Adrenal gland (tissue), 12 donors: ENCODE measurements around the gene FABP6. TPM values are rescaled to one million over a fixed set of nuclear protein-coding genes. Genes with fewer than 3 reads are reported as not detected.
"Not testable (repeated sequence)": the region's sequence is repeated elsewhere in the genome, so short reads cannot be mapped to it uniquely, and the experiment has no call there.

ENCODE experiments used
- DNase-seq, 7 donors: peaks; one replicate each; pipeline ENCODE4 v3.0.0-alpha.2; 2019 to 2020
- H3K27ac ChIP-seq, 5 donors: fragments of 200-600 bp; sonication (generic) in 4 of 5; 1 replicate in 3 of 5; 2 replicates in 2 of 5; pipeline versions ENCODE4 v1.5.1 to v1.8.0; 2016 to 2020; ENCODE audit warnings: mild to moderate bottlenecking in 1 of 5
- H3K27me3 ChIP-seq: fragments of 200-600 bp; 2 replicates; pipeline ENCODE4 v1.8.0; 2021
- H3K36me3 ChIP-seq, 2 donors: fragments of 200-600 bp; replicated peaks in 1 of 2; 1 replicate in 1 of 2; 2 replicates in 1 of 2; pipeline versions ENCODE4 v1.5.1 to v1.8.0; 2018 to 2022
- H3K4me1 ChIP-seq, 2 donors: fragments of 200-600 bp; replicated peaks in 1 of 2; 1 replicate in 1 of 2; 2 replicates in 1 of 2; pipeline versions ENCODE4 v1.5.1 to v1.8.0; 2018 to 2021
- H3K4me3 ChIP-seq, 4 donors: fragments of 200-600 bp; sonication (generic) in 3 of 4; one replicate each; pipeline ENCODE4 v1.5.1; 2016 to 2018
- H3K9me3 ChIP-seq, 3 donors: fragments of 200-600 bp; sonication (generic) in 1 of 3; replicated peaks in 1 of 3; 1 replicate in 2 of 3; 2 replicates in 1 of 3; pipeline versions ENCODE4 v1.5.1 to v1.8.0; 2016 to 2021
- POLR2A ChIP-seq, 2 donors: fragments of 450-650 bp; IDR thresholded peaks; one replicate each; pipeline ENCODE4 v1.6.1; 2017; ENCODE audit warnings: antibody characterized with exemption in 2 of 2, mild to moderate bottlenecking in 2 of 2, moderate library complexity in 1 of 2
- WGBS, 4 donors: extraction: QIAGEN DNeasy Blood & Tissue Kit in 2 of 4; methylation state at CpG; one replicate each; pipeline versions ENCODE4 v1.1.5 to v1.1.7; 2013 to 2017; 5-methylcytosine and 5-hydroxymethylcytosine counted together
- intact Hi-C, 2 donors: fragments of 100-400 bp; cut with DNase I; formaldehyde crosslinking; loops; one replicate each; pipeline versions ENCODE4 v1.14.1 to v1.15.0; 2022 to 2023
- polyA plus RNA-seq, 3 donors: library from polyadenylated mRNA; stranded (reverse); fragments of 200-250 nt in 2 of 3; fragments of 350-450 nt in 1 of 3; fragmentation: Illumina TruSeq in 1 of 3; extraction: RNeasy Lipid Tissue Mini Kit (QIAGEN cat#74804) in 1 of 3; gene quantifications; one replicate each; pipeline ENCODE4 v1.2.3, GENCODE V29; 2013 to 2014
- total RNA-seq, 9 donors: library from RNA; depleted of rRNA in 4 of 9; stranded (reverse); fragments of >200 nt in 4 of 9; fragments of 120-200 nt in 1 of 9; fragmentation: NEBNext Ultra II Directional in 1 of 9; extraction: Animal tissue kit (Norgen Biotek cat#: 25700) in 1 of 9; gene quantifications; one replicate each; pipeline versions ENCODE4 v1.1.0 to v1.2.4, GENCODE V29; 2013 to 2023
- TF ChIP-seq, protein P1 (sequence below), 6 experiments: fragments of 450-650 bp in 4 of 6; fragments of 200-600 bp in 2 of 6; sonication (generic) in 1 of 6; IDR thresholded peaks; 1 replicate in 5 of 6; 2 replicates in 1 of 6; pipeline versions ENCODE4 v1.5.1 to v1.8.0; 2016 to 2021; ENCODE audit warnings: antibody characterized with exemption in 6 of 6, mild to moderate bottlenecking in 2 of 6, moderate library complexity in 1 of 6
- donor health status: healthy with polysubstance abuse.
- donor health status: Bipolar disorder and iron deficiency.
- donor health status: DM: yes; HTN: yes; CAD: no.
- donor health status: DM: no; HTN: no; CAD: no.
- donor health status: DM: no; HTN: no; CAD: no.
- donor health status: DM: yes; HTN: yes; CAD: no.

FABP6 gene
- total and polyA plus RNA-seq, 12 donors, result 0.39 to 29.4 (median 9.4) TPM; not detected in 1

DNA sequence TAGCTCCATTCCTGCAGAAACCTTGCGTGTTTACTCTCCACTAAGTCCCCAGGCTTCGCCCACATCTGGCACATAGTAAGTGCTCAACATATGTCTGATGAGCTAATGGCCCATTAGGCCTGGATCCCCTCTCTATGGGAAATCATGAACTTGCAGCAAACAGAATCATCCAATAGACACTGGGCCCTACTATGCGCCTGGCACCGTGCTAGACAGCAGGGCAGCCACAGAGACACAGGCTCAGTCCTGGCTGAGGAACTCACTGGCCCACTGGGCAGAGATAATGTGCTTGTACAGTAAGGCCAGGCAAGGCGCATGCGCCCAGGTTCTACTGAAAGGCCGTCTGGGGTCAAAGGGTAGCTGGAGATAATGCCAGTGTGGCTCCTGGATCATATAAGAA is 36.9 kb upstream of the FABP6 start:
- Histone ChIP-seq H3K4me3 (no peak overlapping the region), H3K27me3 (no peaks in the 10 kb centered on the region), H3K36me3 (no peaks in the 10 kb centered on the region), H3K9me3 (no peaks in the 10 kb centered on the region), H3K4me1 (peaks cover 6 to 13% of the 10 kb centered on the region in 2 donors), H3K27ac (no peak overlapping the region)
- DNase-seq, result no peak
- intact Hi-C loops, result loop anchor here (10.0 kb wide), 3 partner anchors 108 to 168 kb away; no protein-coding TSS in a partner anchor
- no peak for TF ChIP-seq POLR2A (IDR thresholded peaks at IDR 0.05)
- TF ChIP-seq, protein P1, sequence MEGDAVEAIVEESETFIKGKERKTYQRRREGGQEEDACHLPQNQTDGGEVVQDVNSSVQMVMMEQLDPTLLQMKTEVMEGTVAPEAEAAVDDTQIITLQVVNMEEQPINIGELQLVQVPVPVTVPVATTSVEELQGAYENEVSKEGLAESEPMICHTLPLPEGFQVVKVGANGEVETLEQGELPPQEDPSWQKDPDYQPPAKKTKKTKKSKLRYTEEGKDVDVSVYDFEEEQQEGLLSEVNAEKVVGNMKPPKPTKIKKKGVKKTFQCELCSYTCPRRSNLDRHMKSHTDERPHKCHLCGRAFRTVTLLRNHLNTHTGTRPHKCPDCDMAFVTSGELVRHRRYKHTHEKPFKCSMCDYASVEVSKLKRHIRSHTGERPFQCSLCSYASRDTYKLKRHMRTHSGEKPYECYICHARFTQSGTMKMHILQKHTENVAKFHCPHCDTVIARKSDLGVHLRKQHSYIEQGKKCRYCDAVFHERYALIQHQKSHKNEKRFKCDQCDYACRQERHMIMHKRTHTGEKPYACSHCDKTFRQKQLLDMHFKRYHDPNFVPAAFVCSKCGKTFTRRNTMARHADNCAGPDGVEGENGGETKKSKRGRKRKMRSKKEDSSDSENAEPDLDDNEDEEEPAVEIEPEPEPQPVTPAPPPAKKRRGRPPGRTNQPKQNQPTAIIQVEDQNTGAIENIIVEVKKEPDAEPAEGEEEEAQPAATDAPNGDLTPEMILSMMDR (IDR thresholded peaks at IDR 0.05), result no peak
- 86 to 97% (median 96%) methylated on average over 6 to 7 of the region's 7 CpGs for WGBS, 4 donors

DNA sequence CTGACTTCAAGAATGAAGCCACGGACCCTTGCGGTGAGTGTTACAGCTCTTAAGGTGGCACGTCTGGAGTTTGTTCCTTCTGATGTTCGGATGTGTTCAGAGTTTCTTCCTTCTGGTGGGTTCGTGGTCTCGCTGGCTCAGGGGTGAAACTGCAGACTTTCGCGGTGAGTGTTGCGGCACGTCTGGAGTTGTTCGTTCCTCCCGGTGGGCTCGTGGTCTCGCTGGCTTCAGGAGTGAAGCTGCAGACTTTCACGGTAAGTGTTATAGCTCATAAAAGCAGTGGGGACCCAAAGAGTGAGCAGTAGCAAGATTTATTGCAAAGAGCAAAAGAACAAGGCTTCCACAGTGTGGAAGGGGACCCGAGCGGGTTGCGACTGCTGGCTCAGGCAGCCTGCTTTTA is 36.2 kb upstream of the FABP6 start:
- H3K27ac ChIP-seq, H3K36me3 ChIP-seq, H3K9me3 ChIP-seq, H3K4me3 ChIP-seq, H3K27me3 ChIP-seq, DNase-seq: not testable (repeated sequence)
- H3K4me1 ChIP-seq, result peaks cover 6 to 16% of the 10 kb centered on the region in 2 donors
- intact Hi-C loops, result loop anchor here (10.0 kb wide), 3 partner anchors 108 to 168 kb away; no protein-coding TSS in a partner anchor
- 80 to 90% (median 83%) methylated on average over 17 to 18 of the region's 18 CpGs for whole genome bisulfite sequencing, 4 donors

DNA sequence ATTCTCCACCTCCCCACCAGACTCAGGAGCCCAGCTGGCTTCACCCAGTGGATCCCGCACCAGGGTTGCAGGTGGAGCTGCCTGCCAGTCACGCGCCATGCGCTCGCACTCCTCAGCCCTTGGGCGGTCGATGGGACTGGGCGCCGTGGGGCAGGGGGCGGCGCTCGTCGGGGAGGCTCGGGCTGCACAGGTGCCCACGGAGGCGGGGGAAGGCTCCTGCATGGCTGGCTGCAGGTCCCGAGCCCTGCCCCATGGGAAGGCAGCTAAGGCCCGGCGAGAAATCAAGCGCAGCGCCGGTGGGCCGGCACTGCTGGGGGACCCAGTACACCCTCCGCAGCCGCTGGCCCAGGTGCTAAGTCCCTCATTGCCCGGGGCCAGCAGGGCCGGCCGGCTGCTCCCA is 35.5 kb upstream of the FABP6 start:
- H3K27me3 ChIP-seq, H3K9me3 ChIP-seq, H3K4me3 ChIP-seq, DNase-seq, H3K27ac ChIP-seq, H3K36me3 ChIP-seq: not testable (repeated sequence)
- intact Hi-C loops, result loop anchor here (10.0 kb wide), 3 partner anchors 109 to 169 kb away; no protein-coding TSS in a partner anchor
- 94 to 100% (median 98%) methylated on average over 10 to 28 of the region's 28 CpGs for WGBS, 4 donors
- peaks cover 4 to 16% of the 10 kb centered on the region in 2 donors for H3K4me1 ChIP-seq

DNA sequence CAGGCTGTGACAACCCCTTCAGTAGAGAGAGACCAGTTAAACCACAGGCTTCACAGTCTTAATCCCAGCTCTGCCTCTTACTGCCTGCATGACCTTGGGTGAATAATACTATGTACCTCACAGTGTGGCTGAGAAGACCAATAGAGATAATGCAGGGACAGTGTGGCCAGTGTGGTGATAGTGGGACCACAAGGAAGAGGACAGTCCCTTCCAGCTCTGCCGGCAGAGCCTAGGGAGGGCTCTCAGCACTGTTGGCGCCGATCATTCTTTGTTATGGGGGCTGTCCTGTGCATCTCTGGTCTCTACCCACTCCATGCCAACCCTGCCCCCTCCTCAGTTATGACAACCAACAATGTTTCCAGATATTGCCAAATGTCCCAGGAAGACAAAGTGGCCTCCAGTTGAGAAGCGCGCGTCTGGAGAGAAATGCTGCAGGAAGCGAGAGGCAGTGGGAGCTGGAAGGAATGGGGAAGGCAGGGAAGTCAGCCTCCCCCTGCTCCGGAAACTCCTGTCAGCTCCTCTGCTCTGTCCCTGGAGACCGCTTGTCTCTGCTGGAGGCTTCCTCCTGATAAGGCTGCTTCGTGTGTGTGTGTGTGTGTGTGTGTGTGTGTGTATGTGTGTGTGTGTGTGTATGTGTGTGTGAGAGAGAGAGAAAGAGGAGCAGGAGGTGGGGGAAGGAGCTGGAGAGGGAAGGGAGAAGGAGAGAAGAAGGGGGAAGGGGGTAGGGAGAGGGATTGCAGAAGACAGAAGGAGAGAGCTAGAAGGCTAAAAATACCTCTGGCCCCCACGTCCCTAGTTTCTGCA is 31.8 kb upstream of the FABP6 start:
- Histone ChIP-seq H3K27me3 (no peaks in the 10 kb centered on the region), H3K9me3 (no peaks in the 10 kb centered on the region), H3K36me3 (no peaks in the 10 kb centered on the region), H3K4me3 (no peak overlapping the region), H3K27ac (peak overlapping the region in 1 of 5 donors; percentile 70), H3K4me1 (peaks cover 6 to 19% of the 10 kb centered on the region in 2 donors)
- intact Hi-C loops, result loop anchor here (2.0 to 10.0 kb wide), 5 partner anchors 80 to 173 kb away; partner anchors contain the start of gene PWWP2A (in 1 of the 2)
- peak in 6 of 7 donors; percentile 53 to 73 (median 58) for DNase-seq
- TF ChIP-seq POLR2A (IDR thresholded peaks at IDR 0.05), result no peak
- TF ChIP-seq, protein P1 (IDR thresholded peaks at IDR 0.05), result no peak
- WGBS, 4 donors, result 17 to 26% (median 22%) methylated on average over 11 of the region's 11 CpGs

DNA sequence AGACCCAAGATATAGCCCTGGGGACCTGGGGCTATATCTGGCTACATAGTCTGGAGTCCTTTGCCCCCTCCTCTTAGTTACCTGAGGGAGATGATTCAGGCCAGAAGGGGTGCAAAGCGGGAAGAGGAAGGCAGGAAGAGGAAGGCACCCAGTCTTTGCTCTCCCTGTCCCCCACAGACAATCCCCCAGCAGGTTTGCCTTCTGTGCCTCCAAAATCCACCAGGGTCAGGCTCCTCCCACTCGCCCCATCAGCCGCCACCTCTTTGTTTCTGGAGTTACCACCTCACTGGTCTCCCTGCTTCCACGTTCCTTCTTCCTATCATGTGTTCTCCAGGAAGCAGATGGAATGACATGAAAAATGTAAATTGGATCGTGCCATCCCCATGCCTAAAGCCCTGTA is 31.2 kb upstream of the FABP6 start:
- Histone ChIP-seq H3K36me3 (no peaks in the 10 kb centered on the region), H3K4me1 (peaks cover 6 to 19% of the 10 kb centered on the region in 2 donors), H3K9me3 (no peaks in the 10 kb centered on the region), H3K27me3 (no peaks in the 10 kb centered on the region), H3K27ac (peak overlapping the region in 1 of 5 donors; percentile 70), H3K4me3 (no peak overlapping the region)
- no peak for DNase-seq
- WGBS, 4 donors, result 56 to 70% (median 65%) methylated on average over 5 of the region's 5 CpGs
- intact Hi-C loops, result loop anchor here (2.0 to 10.0 kb wide), 5 partner anchors 81 to 173 kb away; partner anchors contain the start of gene PWWP2A (in 1 of the 2)
- TF ChIP-seq, protein P1 (IDR thresholded peaks at IDR 0.05), result no peak
- TF ChIP-seq POLR2A (IDR thresholded peaks at IDR 0.05), result no peak
